ENCODE measurements around the gene KIF3B. TPM values are rescaled to one million over a fixed set of nuclear protein-coding genes. Genes with fewer than 3 reads are reported as not detected.

KIF3B gene
- total and polyA plus RNA-seq, 2 of the 13 experiments (the other 11 are each of a cell fraction or from before 2014, with no cell fraction given) = 23.6 to 28.8 TPM

- ATAC-seq (no peak), DNase-seq (ENCODE audit: low spot score) (no peak), FAIRE-seq (no peak)
- WGBS (ENCODE audit: low lambda C conversion rate) = 97% methylated on average over 4 of the region's 4 CpGs
- Histone ChIP-seq H2AFZ (ENCODE audit: low read length) (no peak overlapping the region), H3K4me3 (replicated peaks in 1 of 3; ENCODE audit: insufficient read depth in 1 of 3, low read depth in 2 of 3, low read length in 3 of 3) (no peak overlapping the region), H3K79me2 (ENCODE audit: insufficient read depth, low read length) (peaks cover 24% of the 10 kb centered on the region), H3K4me2 (ENCODE audit: low read depth, low read length) (no peak overlapping the region), H4K20me1 (ENCODE audit: insufficient read depth, low read length) (no peaks in the 10 kb centered on the region), H3K4me1 (ENCODE audit: insufficient read depth, low read length) (peaks cover 71% of the 10 kb centered on the region), H3K9ac (ENCODE audit: insufficient read depth, low read depth, low read length) (no peak overlapping the region), H3K9me3 (ENCODE audit: low read length) (no peaks in the 10 kb centered on the region), H3K27ac (ENCODE audit: extremely low read length, insufficient read depth, low read length) (peak overlapping the region; percentile 6), H3K36me3 (replicated peaks in 1 of 2; ENCODE audit: control insufficient read depth in 1 of 2, insufficient read depth in 2 of 2, low read length in 2 of 2) (no peaks in the 10 kb centered on the region), H3K27me3 (ENCODE audit: control insufficient read depth in 1 of 2, insufficient read depth in 2 of 2, low read length in 2 of 2) (no peaks in the 10 kb centered on the region)
- TF ChIP-seq ZNF816 (CRISPR knock-in tag; IDR thresholded peaks at IDR 0.05; ENCODE audit: borderline replicate concordance) = no peak
- no peak for TF ChIP-seq ZNF678 (CRISPR knock-in tag; IDR thresholded peaks at IDR 0.05)
- no TSS peak for BruUV-seq (replicated peaks)
- in situ Hi-C loops (cut with HindIII; ENCODE audit: extremely low pct_ligation_motif_present, low pct_unique_long_range_greater_than_20kb) = no loop called here
- intact Hi-C loops (cut with micrococcal nuclease; ENCODE audit: unreplicated experiment) = no loop called here
- CTCF ChIA-PET (ENCODE audit: low intra/inter-chr PET ratio, low total read pairs) = no interaction called here
- POLR2A ChIA-PET = interaction anchor here (1.6 to 1.7 kb wide), 2 partner anchors 7 to 21 kb away, joined by 4 to 15 read pairs; no protein-coding TSS in a partner anchor
Observed at GRCh38 chr20:32297439-32297838, 20.0 kb downstream of the KIF3B start.

DNA sequence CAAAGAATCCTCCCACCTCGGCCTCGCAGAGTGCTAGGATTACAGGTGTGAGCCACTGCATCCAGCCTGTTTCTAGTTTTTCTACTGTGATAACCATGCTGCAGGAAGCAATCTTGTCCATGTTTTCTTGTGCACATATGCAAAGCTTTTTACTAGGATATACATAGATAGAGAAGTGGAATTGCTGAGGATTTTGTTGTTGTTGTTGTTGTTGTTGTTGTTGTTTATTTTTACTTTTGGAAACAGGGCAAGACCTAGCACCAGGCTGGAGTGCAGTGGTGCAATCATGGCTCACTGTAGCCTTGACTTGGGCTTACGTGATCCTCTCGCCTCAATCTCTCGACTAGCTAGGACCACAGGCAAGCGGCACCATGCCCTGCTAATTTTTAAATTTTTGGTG is 23.2 kb downstream of the KIF3B start:
- FAIRE-seq = no peak
- Histone ChIP-seq H3K9ac (ENCODE audit: insufficient read depth, low read depth, low read length) (no peak overlapping the region), H3K9me3 (ENCODE audit: low read length) (no peaks in the 10 kb centered on the region), H4K20me1 (ENCODE audit: insufficient read depth, low read length) (no peaks in the 10 kb centered on the region), H3K36me3 (replicated peaks in 1 of 2; ENCODE audit: control insufficient read depth in 1 of 2, insufficient read depth in 2 of 2, low read length in 2 of 2) (no peaks in the 10 kb centered on the region), H3K27me3 (ENCODE audit: control insufficient read depth in 1 of 2, insufficient read depth in 2 of 2, low read length in 2 of 2) (no peaks in the 10 kb centered on the region), H2AFZ (ENCODE audit: low read length) (no peak overlapping the region), H3K4me2 (ENCODE audit: low read depth, low read length) (no peak overlapping the region), H3K4me1 (ENCODE audit: insufficient read depth, low read length) (peaks cover 52% of the 10 kb centered on the region), H3K27ac (ENCODE audit: extremely low read length, insufficient read depth, low read length) (no peak overlapping the region), H3K4me3 (replicated peaks in 1 of 3; ENCODE audit: insufficient read depth in 1 of 3, low read depth in 2 of 3, low read length in 3 of 3) (no peak overlapping the region), H3K79me2 (ENCODE audit: insufficient read depth, low read length) (peaks cover 16% of the 10 kb centered on the region)
- BruUV-seq (replicated peaks) = no TSS peak
- TF ChIP-seq FOXP1 (IDR thresholded peaks at IDR 0.05) (peak; percentile 94), FOXP1 (CRISPR knock-in tag; IDR thresholded peaks at IDR 0.05) (no peak), NFE2L2 (IDR thresholded peaks at IDR 0.05; ENCODE audit: low read length) (no peak)
- intact Hi-C loops (cut with micrococcal nuclease; ENCODE audit: unreplicated experiment) (no loop called here), in situ Hi-C loops (cut with HindIII; ENCODE audit: extremely low pct_ligation_motif_present, low pct_unique_long_range_greater_than_20kb) (no loop called here)
- CTCF ChIA-PET (ENCODE audit: low intra/inter-chr PET ratio, low total read pairs) = no interaction called here
- 96% methylated on average over 6 of the region's 6 CpGs for WGBS (ENCODE audit: low lambda C conversion rate)
- POLR2A ChIA-PET = interaction anchor here (1.4 to 3.5 kb wide), 2 partner anchors 11 to 58 kb away, joined by 4 to 39 read pairs; no protein-coding TSS in a partner anchor
- DNase-seq (ENCODE audit: low spot score) = no peak
- ATAC-seq = no peak
